ENCODE results near the gene ARMH2.
"Not testable (repeated sequence)": the region's sequence is repeated elsewhere in the genome, so short reads cannot be mapped to it uniquely, and the experiment has no call there.

ARMH2 gene

GRCh38 chr6:24765968-24766367 is 32.7 kb downstream of the ARMH2 start:
- in situ Hi-C loops (cut with MboI; ENCODE audit: low sequenced_read_pairs), result not testable (repeated sequence)

- in situ Hi-C loops (cut with MboI; ENCODE audit: low sequenced_read_pairs), result not testable (repeated sequence)
Measured at GRCh38 chr6:24764833-24765828, 33.6 kb downstream of the ARMH2 start.

- in situ Hi-C loops (cut with MboI; ENCODE audit: low sequenced_read_pairs), result no loop called here
Measured at GRCh38 chr6:24763578-24763977, 35.1 kb downstream of the ARMH2 start.

GRCh38 chr6:24761851-24762250 is 36.9 kb downstream of the ARMH2 start:
- in situ Hi-C loops (cut with MboI; ENCODE audit: low sequenced_read_pairs), result no loop called here

GRCh38 chr6:24761193-24761835 is 37.4 kb downstream of the ARMH2 start:
- in situ Hi-C loops (cut with MboI; ENCODE audit: low sequenced_read_pairs), result no loop called here

GRCh38 chr6:24760210-24760609 is 38.5 kb downstream of the ARMH2 start:
- in situ Hi-C loops (cut with MboI; ENCODE audit: low sequenced_read_pairs), result no loop called here

- in situ Hi-C loops (cut with MboI; ENCODE audit: low sequenced_read_pairs), result no loop called here
Measured at GRCh38 chr6:24759718-24760117, 39.0 kb downstream of the ARMH2 start.

GRCh38 chr6:24757611-24758010 is 41.1 kb downstream of the ARMH2 start:
- in situ Hi-C loops (cut with MboI; ENCODE audit: low sequenced_read_pairs), result no loop called here

GRCh38 chr6:24755279-24755678 is 43.4 kb downstream of the ARMH2 start:
- in situ Hi-C loops (cut with MboI; ENCODE audit: low sequenced_read_pairs), result no loop called here

GRCh38 chr6:24754378-24754777 is 44.3 kb downstream of the ARMH2 start:
- in situ Hi-C loops (cut with MboI; ENCODE audit: low sequenced_read_pairs), result not testable (repeated sequence)

GRCh38 chr6:24753545-24753944 is 45.2 kb downstream of the ARMH2 start:
- in situ Hi-C loops (cut with MboI; ENCODE audit: low sequenced_read_pairs), result no loop called here

- in situ Hi-C loops (cut with MboI; ENCODE audit: low sequenced_read_pairs), result no loop called here
Measured at GRCh38 chr6:24752917-24753492, 45.7 kb downstream of the ARMH2 start.

- in situ Hi-C loops (cut with MboI; ENCODE audit: low sequenced_read_pairs), result no loop called here
Measured at GRCh38 chr6:24752503-24752902, 46.2 kb downstream of the ARMH2 start.

GRCh38 chr6:24750878-24751277 is 47.8 kb downstream of the ARMH2 start:
- in situ Hi-C loops (cut with MboI; ENCODE audit: low sequenced_read_pairs), result not testable (repeated sequence)

- in situ Hi-C loops (cut with MboI; ENCODE audit: low sequenced_read_pairs), result no loop called here
Measured at GRCh38 chr6:24749297-24749696, 49.4 kb downstream of the ARMH2 start.
